Gastroesophageal sphincter (tissue), 4 donors: ENCODE measurements around the gene TMUB2. TPM values are rescaled to one million over a fixed set of nuclear protein-coding genes. Genes with fewer than 3 reads are reported as not detected.

ENCODE experiments used
- ATAC-seq: fragments of 150-250 bp; one replicate; pipeline ENCODE4 v1.9.1; 2016; ENCODE audit warnings: mild to moderate bottlenecking, moderate library complexity
- H3K27ac ChIP-seq, 4 donors: fragments of 200-600 bp; sonication (generic) in 3 of 4; 1 replicate in 3 of 4; 2 replicates in 1 of 4; pipeline ENCODE4 v1.5.1; 2016 to 2019
- H3K27me3 ChIP-seq: fragments of 200-600 bp; sonication (generic); one replicate; pipeline ENCODE4 v1.5.1; 2019
- H3K36me3 ChIP-seq, 2 donors: fragments of 200-600 bp; sonication (generic); one replicate each; pipeline ENCODE4 v1.5.1; 2019; ENCODE audit warnings: control low read depth in 1 of 2
- H3K4me1 ChIP-seq, 3 donors: fragments of 200-600 bp; sonication (generic); 1 replicate in 2 of 3; 2 replicates in 1 of 3; pipeline ENCODE4 v1.5.1; 2016 to 2019; ENCODE audit warnings: control low read depth in 2 of 3
- H3K4me3 ChIP-seq, 2 donors: fragments of 200-600 bp; sonication (generic); one replicate each; pipeline ENCODE4 v1.5.1; 2019; ENCODE audit warnings: mild to moderate bottlenecking in 1 of 2, moderate library complexity in 1 of 2
- H3K9me3 ChIP-seq, 3 donors: fragments of 200-600 bp; sonication (generic); one replicate each; pipeline ENCODE4 v1.5.1; 2017 to 2019; ENCODE audit warnings: control low read depth in 2 of 3
- EP300 ChIP-seq: sonication (generic); formaldehyde crosslinking; IDR thresholded peaks from one replicate; pipeline ENCODE4 v1.6.1; 2017; ENCODE audit warnings: antibody characterized with exemption, mild to moderate bottlenecking
- POLR2A ChIP-seq, 2 donors: fragments of 450-650 bp; IDR thresholded peaks; one replicate each; pipeline ENCODE4 v1.6.1; 2017; ENCODE audit warnings: antibody characterized with exemption in 2 of 2, mild to moderate bottlenecking in 2 of 2, moderate library complexity in 1 of 2
- POLR2AphosphoS5 ChIP-seq: sonication (generic); formaldehyde crosslinking; IDR thresholded peaks from one replicate; pipeline ENCODE4 v1.6.1; 2017; ENCODE audit warnings: antibody characterized with exemption
- WGBS, 2 donors: methylation state at CpG; one replicate each; pipeline ENCODE4 v1.1.5; 2018; ENCODE audit warnings: low coverage in 1 of 2; 5-methylcytosine and 5-hydroxymethylcytosine counted together
- total RNA-seq, 4 donors: library from RNA; depleted of rRNA; stranded (reverse); fragments of >200 nt; gene quantifications; one replicate each; pipeline ENCODE4 v1.1.0, GENCODE V29; 2016
- TF ChIP-seq, protein P1 (sequence below), 4 experiments: fragments of 200-600 bp in 2 of 4; fragments of 450-650 bp in 2 of 4; sonication (generic) in 1 of 4; IDR thresholded peaks; one replicate each; pipeline ENCODE4 v1.5.1; 2017 to 2019; ENCODE audit warnings: antibody characterized with exemption in 4 of 4, mild to moderate bottlenecking in 2 of 4, moderate library complexity in 2 of 4

The TMUB2 gene
- total RNA-seq, 4 donors from 2014 or later = 28.3 to 36.1 (median 29.8) TPM

GRCh38 chr17:44220213-44221083, 33.7 kb downstream of the TMUB2 start:
- TF ChIP-seq EP300 (no peak), POLR2AphosphoS5 (no peak), POLR2A (IDR thresholded peaks at IDR 0.05) (no peak)
- TF ChIP-seq, protein P1, sequence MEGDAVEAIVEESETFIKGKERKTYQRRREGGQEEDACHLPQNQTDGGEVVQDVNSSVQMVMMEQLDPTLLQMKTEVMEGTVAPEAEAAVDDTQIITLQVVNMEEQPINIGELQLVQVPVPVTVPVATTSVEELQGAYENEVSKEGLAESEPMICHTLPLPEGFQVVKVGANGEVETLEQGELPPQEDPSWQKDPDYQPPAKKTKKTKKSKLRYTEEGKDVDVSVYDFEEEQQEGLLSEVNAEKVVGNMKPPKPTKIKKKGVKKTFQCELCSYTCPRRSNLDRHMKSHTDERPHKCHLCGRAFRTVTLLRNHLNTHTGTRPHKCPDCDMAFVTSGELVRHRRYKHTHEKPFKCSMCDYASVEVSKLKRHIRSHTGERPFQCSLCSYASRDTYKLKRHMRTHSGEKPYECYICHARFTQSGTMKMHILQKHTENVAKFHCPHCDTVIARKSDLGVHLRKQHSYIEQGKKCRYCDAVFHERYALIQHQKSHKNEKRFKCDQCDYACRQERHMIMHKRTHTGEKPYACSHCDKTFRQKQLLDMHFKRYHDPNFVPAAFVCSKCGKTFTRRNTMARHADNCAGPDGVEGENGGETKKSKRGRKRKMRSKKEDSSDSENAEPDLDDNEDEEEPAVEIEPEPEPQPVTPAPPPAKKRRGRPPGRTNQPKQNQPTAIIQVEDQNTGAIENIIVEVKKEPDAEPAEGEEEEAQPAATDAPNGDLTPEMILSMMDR (IDR thresholded peaks at IDR 0.05) = no peak

DNA sequence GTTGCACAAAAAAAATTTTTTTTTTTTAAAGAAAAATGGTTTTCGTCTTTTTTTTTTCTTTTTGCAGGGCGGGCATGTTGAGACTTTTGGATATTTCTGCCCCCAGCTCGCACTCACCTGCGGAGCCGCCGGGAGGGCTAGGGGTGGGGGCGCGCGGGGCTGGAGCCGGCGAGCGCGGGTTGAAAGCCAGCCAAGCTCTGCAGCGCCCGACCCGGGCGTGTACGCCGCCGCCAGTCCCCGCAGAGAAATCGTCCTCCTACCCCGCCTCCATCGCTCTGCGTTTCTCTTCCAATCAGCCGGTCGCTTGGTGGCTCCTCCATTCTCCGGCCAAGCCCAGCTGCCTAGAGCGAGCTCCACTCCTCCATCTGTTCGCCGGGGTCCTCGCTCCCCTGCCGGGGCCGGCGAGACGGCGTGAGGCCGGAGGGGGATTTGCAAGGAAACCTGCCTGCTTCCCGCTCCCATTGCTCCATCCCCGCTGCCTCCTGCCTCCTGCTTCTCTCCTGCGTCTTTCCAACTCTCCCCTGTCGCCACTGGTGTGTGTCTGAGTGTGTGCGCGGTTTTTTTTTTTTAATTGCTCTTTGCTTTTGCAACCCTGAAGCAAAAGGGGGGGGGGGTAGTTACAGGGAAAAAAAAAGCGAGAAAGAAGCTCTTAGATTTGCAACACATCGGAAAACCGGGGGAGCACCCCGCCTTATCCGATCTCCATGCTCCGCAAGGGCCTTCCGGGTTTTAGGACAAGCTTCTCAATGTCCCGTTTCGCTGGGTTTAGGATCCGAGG, 34.5 kb downstream of the TMUB2 start:
- peak overlapping the region; percentile 48 to 64 for H3K4me3 ChIP-seq
- WGBS, 2 donors = 0 to 1% methylated on average over 8 to 34 of the region's 54 CpGs
- peak; percentile 17 for ATAC-seq

More at GRCh38 chr17:44220213-44221083, 33.7 kb downstream of the TMUB2 start:
- ATAC-seq = peak; percentile 26
- no peaks in the 10 kb centered on the region for H3K9me3 ChIP-seq
- peaks cover 7 to 57% (median 28%) of the 10 kb centered on the region in 3 donors for H3K4me1 ChIP-seq
- H3K36me3 ChIP-seq = peaks cover 0 to 20% of the 10 kb centered on the region in 2 donors
- peak overlapping the region; percentile 79 to 100 (median 94) for H3K27ac ChIP-seq
- H3K27me3 ChIP-seq = no peaks in the 10 kb centered on the region
- H3K4me3 ChIP-seq = peak overlapping the region; percentile 48 to 64
- 0% methylated on average over 3 of the region's 108 CpGs; no CpG with 5 or more reads in 1 of the 2 donors for WGBS, 2 donors

DNA sequence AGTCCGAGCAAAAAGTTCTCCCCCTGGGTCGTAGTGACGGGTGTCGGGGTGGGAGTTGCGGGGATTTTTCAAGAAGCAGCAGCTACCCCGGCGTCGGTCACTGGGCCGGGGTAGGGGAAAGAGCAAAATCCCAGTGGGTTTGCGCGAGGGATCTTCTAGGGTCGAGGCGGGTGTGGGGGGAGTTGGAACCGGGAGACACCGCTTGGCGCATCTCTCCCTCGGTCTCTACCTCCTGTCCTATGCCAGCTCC, 35.0 kb downstream of the TMUB2 start:
- no peaks in the 10 kb centered on the region for H3K27me3 ChIP-seq
- H3K36me3 ChIP-seq = peaks cover 0 to 7% of the 10 kb centered on the region in 2 donors
- H3K4me3 ChIP-seq = peak overlapping the region; percentile 48 to 64
- H3K4me1 ChIP-seq = peaks cover 7 to 46% (median 28%) of the 10 kb centered on the region in 3 donors
- H3K27ac ChIP-seq = peak overlapping the region; percentile 79 to 100 (median 94)
- 0% methylated on average over 2 to 12 of the region's 17 CpGs for WGBS, 2 donors
- no peak for ATAC-seq
- TF ChIP-seq, protein P1 (IDR thresholded peaks at IDR 0.05) = no peak
- no peak for TF ChIP-seq EP300
- TF ChIP-seq POLR2AphosphoS5 = no peak
- no peak for TF ChIP-seq POLR2A (IDR thresholded peaks at IDR 0.05)
- H3K9me3 ChIP-seq = no peaks in the 10 kb centered on the region

More for the DNA sequence above, 34.5 kb downstream of the TMUB2 start:
- no peaks in the 10 kb centered on the region for H3K27me3 ChIP-seq
- H3K9me3 ChIP-seq = no peaks in the 10 kb centered on the region
- H3K27ac ChIP-seq = peak overlapping the region; percentile 79 to 100 (median 94)
- peaks cover 7 to 51% (median 28%) of the 10 kb centered on the region in 3 donors for H3K4me1 ChIP-seq
- H3K36me3 ChIP-seq = peaks cover 0 to 12% of the 10 kb centered on the region in 2 donors
- TF ChIP-seq POLR2A (IDR thresholded peaks at IDR 0.05) = peak; percentile 11 to 44
- no peak for TF ChIP-seq EP300
- TF ChIP-seq POLR2AphosphoS5 = peak; percentile 28

GRCh38 chr17:44222112-44222869, 35.5 kb downstream of the TMUB2 start:
- no peak for TF ChIP-seq EP300
- peak; percentile 3 for TF ChIP-seq POLR2AphosphoS5
- peak; percentile 40 to 71 for TF ChIP-seq POLR2A (IDR thresholded peaks at IDR 0.05)
- TF ChIP-seq, protein P1 (IDR thresholded peaks at IDR 0.05) = peak in 2 of 4 experiments; percentile 22 to 52
- H3K27me3 ChIP-seq = no peaks in the 10 kb centered on the region
- peaks cover 7 to 41% (median 26%) of the 10 kb centered on the region in 3 donors for H3K4me1 ChIP-seq
- WGBS, 2 donors = 0% methylated on average over 9 of the region's 36 CpGs; no CpG with 5 or more reads in 1 of the 2 donors
- H3K9me3 ChIP-seq = no peaks in the 10 kb centered on the region
- peak overlapping the region; percentile 79 to 100 (median 94) for H3K27ac ChIP-seq
- H3K36me3 ChIP-seq = peaks cover 0 to 2% of the 10 kb centered on the region in 2 donors
- peak overlapping the region; percentile 48 to 64 for H3K4me3 ChIP-seq
- peak; percentile 41 for ATAC-seq
